Amygdala (tissue), 56 donors: ENCODE data around the gene WDR73.
"Not testable (repeated sequence)": the region's sequence is repeated elsewhere in the genome, so short reads cannot be mapped to it uniquely, and the experiment has no call there.

ENCODE experiments used
- DNase-seq, 56 donors: peaks; one replicate each; lab custom pipeline; 2025; lab: John Stamatoyannopoulos, UW

Gene WDR73

DNA sequence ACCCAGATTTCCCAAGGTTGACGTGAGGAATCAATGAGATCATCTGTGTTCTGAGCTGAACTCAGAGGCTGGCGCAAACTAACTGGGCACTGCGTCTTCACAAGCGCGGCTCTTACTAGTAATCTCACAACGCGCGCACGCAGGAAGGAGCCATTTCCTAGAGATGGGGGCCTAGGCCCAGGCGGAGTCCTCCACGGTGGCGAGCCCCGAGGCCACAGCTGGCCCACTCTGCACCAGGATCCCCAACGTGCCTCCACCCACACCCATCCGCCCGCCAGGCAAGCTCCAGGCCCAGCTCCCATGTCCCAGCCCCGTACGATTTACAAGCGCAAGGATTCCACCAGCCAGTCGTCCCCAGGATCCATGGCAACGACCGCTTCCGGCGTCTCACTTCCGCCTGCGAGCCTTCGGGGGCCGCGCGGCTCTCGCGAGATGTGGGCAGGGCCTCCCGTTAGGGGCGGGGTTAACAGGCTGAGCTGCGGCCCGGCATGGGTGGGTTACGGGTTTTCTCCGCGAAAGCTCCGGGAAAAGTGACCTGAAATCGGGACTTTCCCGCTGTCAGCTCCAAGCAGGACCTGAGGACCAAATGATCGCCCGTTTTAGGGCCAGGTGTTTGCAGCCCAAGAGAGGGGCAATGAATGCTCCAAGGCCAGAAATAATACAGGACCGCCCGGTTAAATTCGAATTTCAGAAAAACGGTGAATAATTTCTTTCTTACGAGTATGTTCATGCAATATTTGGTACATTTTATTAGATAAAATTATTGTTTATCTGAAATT, at the start of gene WDR73:
Gene WDR73 (minus strand): TSS at position 374 of the 779 bp plus-strand sequence. CDS start 9 bp downstream, at position 365.
- peak; percentile 71 to 99 (median 97) for DNase-seq

GRCh38 chr15:84703808-84704207, 49.7 kb upstream of the WDR73 start:
- DNase-seq: no peak

GRCh38 chr15:84702961-84703482, 48.9 kb upstream of the WDR73 start:
- DNase-seq: peak in 16 of 56 donors; percentile 4 to 66 (median 18)

DNA sequence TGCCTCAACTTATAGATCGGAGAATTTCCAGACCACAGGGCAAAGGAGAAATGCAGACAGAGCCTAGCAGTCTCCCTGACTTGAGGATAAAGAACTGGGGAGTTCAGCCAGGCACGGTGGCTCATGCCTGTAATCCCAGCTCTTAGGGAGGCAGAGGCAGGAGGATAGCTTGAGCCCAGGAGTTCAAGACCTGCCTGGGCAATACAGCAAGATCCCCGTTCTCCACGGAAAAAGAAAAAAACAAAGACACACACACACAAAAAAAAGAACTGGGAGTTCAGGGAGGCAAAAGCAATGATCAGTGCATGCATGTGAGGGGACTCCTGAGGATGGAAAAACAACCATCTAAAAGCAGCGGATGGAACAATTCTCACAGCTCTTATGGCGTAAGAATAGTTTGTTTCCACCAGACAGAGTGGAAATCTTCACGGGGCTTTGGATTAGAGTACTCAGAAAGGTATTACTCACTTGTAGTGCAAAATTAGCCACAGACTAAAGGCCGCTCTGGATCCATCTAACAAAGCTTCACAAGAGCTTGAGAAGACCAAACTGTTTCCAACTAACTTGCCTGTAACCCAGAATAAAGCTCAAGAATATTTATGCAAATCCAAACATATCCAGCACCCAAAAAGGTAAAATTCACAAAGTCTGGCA, 45.6 kb upstream of the WDR73 start:
- DNase-seq: no peak

GRCh38 chr15:84697236-84697990, 43.3 kb upstream of the WDR73 start:
- DNase-seq: no peak

GRCh38 chr15:84696757-84697156, 42.7 kb upstream of the WDR73 start:
- DNase-seq: no peak

DNA sequence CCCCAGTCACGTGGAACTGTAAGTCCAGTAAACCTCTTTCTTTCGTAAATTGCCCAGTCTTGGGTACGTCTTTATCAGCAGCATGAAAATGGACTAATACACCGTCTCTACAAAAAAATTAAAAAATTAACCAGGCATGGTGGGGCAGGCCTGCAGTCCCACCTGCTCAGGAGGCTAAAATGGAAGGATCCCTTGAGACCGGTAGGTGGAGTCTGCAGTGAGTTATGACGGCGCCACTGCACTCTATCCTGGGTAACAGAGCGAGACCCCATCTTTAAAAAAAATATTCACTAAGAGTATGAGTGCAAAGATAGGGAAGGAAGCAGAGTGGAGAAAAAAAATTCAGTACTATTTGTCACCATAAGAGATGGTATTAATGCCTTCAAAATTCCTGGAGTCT, 36.3 kb upstream of the WDR73 start:
- no peak for DNase-seq

DNA sequence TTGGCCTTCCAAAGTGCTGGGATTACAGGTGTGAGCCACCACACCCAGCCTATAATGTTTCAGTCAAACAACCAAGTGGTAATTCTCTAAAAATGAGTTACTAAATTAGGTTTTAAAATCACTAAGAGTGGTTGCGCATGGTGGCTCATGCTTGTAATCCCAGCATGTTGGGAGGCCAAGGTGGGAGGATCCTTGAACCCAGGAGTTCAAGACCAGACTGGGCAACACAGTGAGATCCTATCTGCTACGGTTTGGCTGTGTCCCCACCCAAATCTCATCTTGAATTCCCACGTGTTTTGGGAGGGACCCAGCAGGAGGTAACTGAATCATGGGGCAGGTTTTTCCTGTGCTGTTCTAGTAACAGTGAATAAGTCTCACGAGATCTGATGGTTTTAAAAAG, 35.8 kb upstream of the WDR73 start:
- no peak for DNase-seq

DNA sequence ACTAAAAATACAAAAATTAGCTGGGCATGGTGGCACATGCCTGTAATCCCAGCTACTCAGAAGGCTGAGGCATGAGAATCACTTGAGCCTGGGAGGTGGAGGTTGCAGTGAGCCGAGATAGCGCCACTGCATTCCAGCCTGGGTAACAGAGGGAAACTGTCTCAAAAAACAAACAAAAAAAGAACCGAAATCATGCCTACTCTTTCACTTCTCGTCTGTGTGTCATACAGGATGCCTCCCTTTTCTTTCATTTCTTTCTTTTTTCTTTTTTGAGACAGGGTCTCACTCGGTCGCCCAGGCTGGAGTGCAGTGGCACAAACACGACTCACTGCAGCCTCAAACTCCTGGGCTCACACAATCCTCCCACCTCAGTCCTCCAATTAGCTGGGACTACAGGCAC, 32.4 kb upstream of the WDR73 start:
- not testable (repeated sequence) for DNase-seq

DNA sequence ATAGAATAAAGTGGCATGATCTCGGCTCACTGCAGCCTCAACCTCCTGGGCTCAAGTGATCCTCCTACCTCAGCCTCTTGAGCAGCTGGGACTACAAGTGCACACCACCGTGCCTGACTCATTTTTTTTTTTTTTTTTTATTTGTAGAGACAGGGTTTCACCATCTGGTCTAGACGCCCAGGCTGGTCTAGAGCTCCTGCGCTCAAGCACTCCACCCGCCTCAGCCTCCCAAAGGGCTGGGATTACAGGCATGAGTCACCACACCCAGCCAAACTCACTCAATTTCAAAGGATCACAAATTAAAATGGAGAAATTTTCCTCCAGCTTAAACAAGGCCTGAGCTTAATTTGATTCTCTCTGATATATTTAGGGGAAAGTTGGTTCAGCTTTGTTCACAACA, 31.2 kb upstream of the WDR73 start:
- peak in 9 of 56 donors; percentile 1 to 29 (median 4) for DNase-seq

GRCh38 chr15:84684092-84684491, 30.0 kb upstream of the WDR73 start:
- DNase-seq: no peak

- no peak for DNase-seq
Observed at GRCh38 chr15:84681831-84682230, 27.7 kb upstream of the WDR73 start.

DNA sequence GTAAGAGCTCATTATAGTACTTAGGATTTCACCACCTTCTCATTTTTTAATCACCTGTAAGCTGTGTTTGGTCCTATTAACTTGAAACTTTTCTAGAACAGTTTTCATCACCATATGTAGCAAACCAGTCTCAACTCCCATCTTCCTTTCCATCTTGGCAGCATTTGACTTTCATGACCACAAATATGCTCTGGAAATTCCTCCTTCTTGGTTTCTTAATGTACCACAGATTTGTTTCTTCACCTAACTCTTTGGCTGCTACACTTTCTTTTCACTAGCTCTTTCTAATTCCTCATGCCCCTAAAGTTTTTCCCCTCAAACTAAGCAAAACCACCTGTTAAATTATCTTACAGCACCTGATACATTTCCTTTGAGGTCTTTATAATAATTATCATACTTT, 17.1 kb upstream of the WDR73 start:
- no peak for DNase-seq

- no peak for DNase-seq
Observed at GRCh38 chr15:84669726-84670125, 15.6 kb upstream of the WDR73 start.

DNA sequence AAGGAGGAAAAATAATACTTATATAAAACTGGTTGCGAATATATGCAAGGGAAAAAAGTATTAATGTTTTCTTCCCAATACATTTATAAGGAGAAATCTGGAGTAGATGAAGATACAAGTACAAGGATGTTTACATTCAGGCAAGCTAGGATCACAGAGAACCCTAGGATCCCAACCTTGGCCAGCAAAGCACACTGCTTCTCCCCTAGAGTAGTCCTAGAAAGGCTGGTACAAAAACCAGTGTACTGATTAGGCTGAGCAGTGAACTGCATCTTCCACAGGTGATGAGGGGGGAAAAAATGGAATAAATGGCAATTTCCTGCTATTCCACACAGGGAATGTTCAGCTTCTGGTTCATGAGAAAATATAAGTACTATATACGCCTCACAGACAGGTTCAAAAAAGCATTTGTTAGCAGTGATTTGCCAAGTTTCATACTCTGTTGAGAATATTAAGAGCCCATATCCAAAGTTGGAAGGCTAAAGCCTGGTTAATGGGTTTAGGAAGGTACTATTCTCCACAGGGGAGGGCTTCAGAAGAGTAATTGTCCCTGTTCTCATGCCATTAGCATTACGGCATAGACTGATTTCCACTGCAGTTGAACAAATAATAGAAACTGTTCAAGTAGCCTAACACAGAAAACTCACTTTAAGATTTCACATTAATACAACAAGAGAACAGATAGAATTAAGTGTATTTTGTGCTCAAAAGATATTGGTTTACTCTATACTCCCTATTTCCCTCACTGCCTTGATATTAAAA, 14.3 kb upstream of the WDR73 start:
- no peak for DNase-seq

GRCh38 chr15:84666373-84666772, 12.3 kb upstream of the WDR73 start:
- no peak for DNase-seq

GRCh38 chr15:84661001-84661400, 6.9 kb upstream of the WDR73 start:
- DNase-seq: no peak

DNA sequence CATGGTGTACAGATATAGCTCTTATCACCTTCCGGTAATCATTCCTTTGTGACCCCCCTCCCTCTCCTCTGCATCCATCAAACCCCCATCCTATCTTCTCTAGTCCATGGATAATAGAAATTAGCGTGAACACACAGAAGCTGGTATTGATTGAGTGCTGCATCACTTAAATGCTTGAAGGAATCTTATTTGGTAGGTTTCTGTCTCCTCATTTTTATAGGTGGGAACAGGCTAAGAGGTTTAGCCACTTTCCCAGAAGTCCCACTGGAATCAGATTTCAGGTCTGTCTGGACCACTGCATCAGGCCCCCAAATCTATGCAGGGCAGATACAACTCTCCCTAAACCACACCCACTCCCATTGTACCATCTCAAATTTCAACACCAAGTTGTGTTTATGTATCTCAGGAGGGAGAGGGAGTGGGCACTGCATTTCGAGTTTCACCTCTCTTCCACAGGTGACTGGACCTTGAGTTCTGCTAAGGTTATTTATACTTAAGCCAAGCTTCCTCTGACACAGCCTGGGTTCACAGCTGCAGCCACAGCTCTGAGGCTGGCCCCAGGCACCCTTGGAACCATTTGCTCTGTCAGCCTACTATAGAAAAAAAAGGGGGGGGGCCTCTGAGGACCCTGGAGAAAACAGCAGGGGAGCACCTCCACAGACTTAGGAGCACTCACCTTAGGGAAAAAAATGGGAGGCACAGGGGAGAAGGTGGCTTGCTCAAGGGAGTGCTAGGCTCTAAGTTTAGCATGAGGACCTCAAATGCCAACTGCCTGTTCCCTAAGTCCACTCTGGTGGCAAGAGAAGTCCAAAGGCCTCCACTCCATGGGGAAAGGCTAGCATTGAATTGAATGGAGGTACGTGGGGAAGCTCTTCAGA, 6.1 kb upstream of the WDR73 start:
- no peak for DNase-seq

GRCh38 chr15:84658788-84659411, 4.8 kb upstream of the WDR73 start:
- no peak for DNase-seq
